HG02852 (cell line): ENCODE data around the gene MYLK2.
"Not testable (repeated sequence)": the region's sequence is repeated elsewhere in the genome, so short reads cannot be mapped to it uniquely, and the experiment has no call there.

Experiments used
- ATAC-seq: cut with Tn5 transposase; IDR thresholded peaks from one replicate; pipeline ENCODE4 v1.9.1; 2021; ENCODE audit warnings: mild to moderate bottlenecking, moderate library complexity; ENCODE audit not compliant: unreplicated experiment

Gene MYLK2

GRCh38 chr20:31815408-31816188 lies 3.6 kb upstream of the MYLK2 start:
- no peak for ATAC-seq

- ATAC-seq = no peak
Measured at GRCh38 chr20:31816221-31816620, 2.9 kb upstream of the MYLK2 start.

- ATAC-seq = no peak
Measured at GRCh38 chr20:31817461-31817860, 1.7 kb upstream of the MYLK2 start.

- ATAC-seq = no peak
Measured at GRCh38 chr20:31818376-31818908, 714 bp upstream of the MYLK2 start.

- no peak for ATAC-seq
Measured at GRCh38 chr20:31820228-31820627, 1.1 kb downstream of the MYLK2 start.

GRCh38 chr20:31821427-31821826 lies 2.3 kb downstream of the MYLK2 start:
- no peak for ATAC-seq

- no peak for ATAC-seq
Measured at GRCh38 chr20:31822421-31823330, 3.5 kb downstream of the MYLK2 start.

GRCh38 chr20:31823360-31824124 lies 4.4 kb downstream of the MYLK2 start:
- no peak for ATAC-seq

GRCh38 chr20:31824125-31824485 lies 4.9 kb downstream of the MYLK2 start:
- no peak for ATAC-seq

- no peak for ATAC-seq
Measured at GRCh38 chr20:31824554-31825313, 5.6 kb downstream of the MYLK2 start.

GRCh38 chr20:31826074-31826473 lies 6.9 kb downstream of the MYLK2 start:
- no peak for ATAC-seq

GRCh38 chr20:31827059-31827458 lies 7.9 kb downstream of the MYLK2 start:
- no peak for ATAC-seq

- ATAC-seq = not testable (repeated sequence)
Measured at GRCh38 chr20:31828016-31828415, 8.9 kb downstream of the MYLK2 start.

GRCh38 chr20:31829731-31830130 lies 10.6 kb downstream of the MYLK2 start:
- ATAC-seq = no peak

GRCh38 chr20:31830406-31830981 lies 11.3 kb downstream of the MYLK2 start:
- ATAC-seq = no peak

- ATAC-seq = no peak
Measured at GRCh38 chr20:31831211-31831610, 12.1 kb downstream of the MYLK2 start.

GRCh38 chr20:31831771-31832306 lies 12.7 kb downstream of the MYLK2 start:
- ATAC-seq = no peak

- no peak for ATAC-seq
Measured at GRCh38 chr20:31833130-31833930, 14.2 kb downstream of the MYLK2 start.
